Neural cell (in vitro differentiated cells): ENCODE data around the gene BSN. TPM values are rescaled to one million over a fixed set of nuclear protein-coding genes. Genes with fewer than 3 reads are reported as not detected.
"Not testable (repeated sequence)": the region's sequence is repeated elsewhere in the genome, so short reads cannot be mapped to it uniquely, and the experiment has no call there.

Experiments
- H2AFZ ChIP-seq: fragments of 200-600, 300-800 bp; sonication (generic), shearing (Covaris generic); 2 replicates; pipeline ENCODE4 v1.6.0; 2014; ENCODE audit warnings: low read depth, mild to moderate bottlenecking, antibody characterized with exemption, low read length, moderate library complexity
- H3F3A ChIP-seq: fragments of 200-600 bp; shearing (Covaris generic); 2 replicates; pipeline ENCODE4 v1.6.1; 2016; ENCODE audit warnings: mild to moderate bottlenecking, moderate library complexity, mixed read lengths, antibody characterized with exemption, low read length; ENCODE audit not compliant: insufficient read depth, poor library complexity, severe bottlenecking
- H3K27ac ChIP-seq: fragments of 200-600, 300-800 bp; sonication (generic), shearing (Covaris generic); 2 replicates; pipeline ENCODE4 v1.5.1; 2014; ENCODE audit warnings: mild to moderate bottlenecking, low read length, moderate library complexity
- H3K27me3 ChIP-seq: fragments of 300-800, 200-600 bp; sonication (generic), shearing (Covaris generic); 2 replicates; pipeline ENCODE4 v1.6.0; 2014; ENCODE audit warnings: mild to moderate bottlenecking, low read depth, low read length, moderate library complexity; ENCODE audit not compliant: insufficient read depth
- H3K36me3 ChIP-seq: fragments of 300-800, 200-600 bp; sonication (generic), shearing (Covaris generic); 2 replicates; pipeline ENCODE4 v1.5.1; 2014; ENCODE audit warnings: mild to moderate bottlenecking, antibody characterized with exemption, low read length, moderate library complexity; ENCODE audit not compliant: insufficient read depth
- H3K4me2 ChIP-seq: fragments of 300-800, 200-600 bp; sonication (generic), shearing (Covaris generic); 2 replicates; pipeline ENCODE4 v1.6.0; 2014; ENCODE audit warnings: mild to moderate bottlenecking, low read length
- H3K4me3 ChIP-seq: fragments of 300-800, 200-600 bp; sonication (generic), shearing (Covaris generic); 2 replicates; pipeline ENCODE4 v1.5.1; 2014; ENCODE audit warnings: mild to moderate bottlenecking, low read length, moderate library complexity
- H3K79me2 ChIP-seq: fragments of 200-600 bp; shearing (Covaris generic); replicated peaks from 2 replicates; pipeline ENCODE4 v1.6.0; 2014; ENCODE audit warnings: mild to moderate bottlenecking, low read length, moderate library complexity; ENCODE audit not compliant: insufficient read depth
- H3K9ac ChIP-seq: fragments of 300-800, 200-600 bp; sonication (generic), shearing (Covaris generic); 2 replicates; pipeline ENCODE4 v1.6.1; 2016; ENCODE audit warnings: mild to moderate bottlenecking, low read length, mixed read lengths
- H3K9me2 ChIP-seq: fragments of 200-600 bp; shearing (Covaris generic); 2 replicates; pipeline ENCODE4 v1.6.1; 2016; ENCODE audit warnings: mild to moderate bottlenecking, low read length, mixed read lengths; ENCODE audit not compliant: insufficient read depth
- H3K9me3 ChIP-seq: fragments of 200-600, 300-800 bp; sonication (generic), shearing (Covaris generic); 2 replicates; pipeline ENCODE4 v1.6.1; 2016; ENCODE audit warnings: mild to moderate bottlenecking, mixed run types, low read length, moderate library complexity, mixed read lengths
- H4K20me1 ChIP-seq: fragments of 200-600 bp; shearing (Covaris generic); 2 replicates; pipeline ENCODE4 v1.6.1; 2016; ENCODE audit warnings: mild to moderate bottlenecking, mixed run types; ENCODE audit not compliant: insufficient read depth
- CTCF ChIP-seq: fragments of 450-650 bp; IDR thresholded peaks from 2 replicates; pipeline ENCODE4 v1.5.1; 2014; ENCODE audit warnings: antibody characterized with exemption, mild to moderate bottlenecking, moderate library complexity; ENCODE audit not compliant: poor library complexity, severe bottlenecking
- EP300 ChIP-seq: fragments of 450-650 bp; conservative IDR thresholded peaks from 2 replicates; pipeline ENCODE4 v1.6.1; 2014; ENCODE audit warnings: antibody characterized with exemption, mild to moderate bottlenecking, moderate library complexity; ENCODE audit not compliant: poor library complexity, severe bottlenecking
- EZH2 ChIP-seq: fragments of 200-600, 300-800 bp; shearing (Covaris generic), sonication (generic); IDR thresholded peaks from 2 replicates; pipeline ENCODE4 v1.6.1; 2014; ENCODE audit warnings: antibody characterized with exemption, low read length, borderline replicate concordance, mild to moderate bottlenecking; ENCODE audit not compliant: insufficient read depth, poor library complexity, severe bottlenecking
- POLR2AphosphoS5 ChIP-seq: IDR thresholded peaks from 2 replicates; pipeline ENCODE4 v1.6.1; 2012
- REST ChIP-seq: IDR thresholded peaks from 2 replicates; pipeline ENCODE4 v1.6.1; 2012; ENCODE audit warnings: borderline replicate concordance
- SMC3 ChIP-seq: fragments of 450-650 bp; conservative IDR thresholded peaks from 2 replicates; pipeline ENCODE4 v1.6.1; 2014; ENCODE audit warnings: antibody characterized with exemption, mild to moderate bottlenecking, moderate library complexity; ENCODE audit not compliant: poor library complexity
- TAF1 ChIP-seq: IDR thresholded peaks from 2 replicates; pipeline ENCODE4 v1.6.1; 2012; ENCODE audit warnings: low read depth
- polyA plus RNA-seq: library from polyadenylated mRNA; depleted of rRNA; stranded (reverse); fragments of >200 nt; gene quantifications from 2 replicates; pipeline ENCODE4 v1.2.3, GENCODE V29; 2014

Gene BSN
- polyA plus RNA-seq, 1 donor from 2014 or later: 2.0 TPM

GRCh38 chr3:49681543-49681942 lies 127.3 kb downstream of the BSN start:
- H3K27ac ChIP-seq: no peak overlapping the region
- H4K20me1 ChIP-seq: no peaks in the 10 kb centered on the region
- no peak for TF ChIP-seq TAF1
- TF ChIP-seq EZH2: no peak
- no peak for TF ChIP-seq EP300
- no peak for TF ChIP-seq CTCF
- TF ChIP-seq SMC3: no peak
- H3K9ac ChIP-seq: no peak overlapping the region
- no peaks in the 10 kb centered on the region for H3K27me3 ChIP-seq
- H3K4me2 ChIP-seq: no peak overlapping the region
- no peaks in the 10 kb centered on the region for H3K9me2 ChIP-seq
- no peaks in the 10 kb centered on the region for H3K36me3 ChIP-seq
- H3F3A ChIP-seq: no peaks in the 10 kb centered on the region
- H3K79me2 ChIP-seq: no peaks in the 10 kb centered on the region
- H2AFZ ChIP-seq: no peak overlapping the region
- no peak overlapping the region for H3K4me3 ChIP-seq
- H3K9me3 ChIP-seq: no peaks in the 10 kb centered on the region

- Histone ChIP-seq H3K27ac (no peak overlapping the region), H4K20me1 (no peaks in the 10 kb centered on the region), H2AFZ (no peak overlapping the region), H3K9me3 (no peaks in the 10 kb centered on the region), H3K4me2 (no peak overlapping the region), H3K9ac (no peak overlapping the region), H3F3A (no peaks in the 10 kb centered on the region), H3K79me2 (no peaks in the 10 kb centered on the region), H3K4me3 (no peak overlapping the region), H3K9me2 (no peaks in the 10 kb centered on the region), H3K36me3 (no peaks in the 10 kb centered on the region), H3K27me3 (no peaks in the 10 kb centered on the region)
- TF ChIP-seq POLR2AphosphoS5 (no peak), REST (no peak)
Measured at GRCh38 chr3:49683162-49683561, 128.9 kb downstream of the BSN start.

GRCh38 chr3:49684453-49684852 lies 130.2 kb downstream of the BSN start:
- H3F3A ChIP-seq, H3K79me2 ChIP-seq, H3K4me2 ChIP-seq, H3K4me3 ChIP-seq, H3K9ac ChIP-seq, H3K27me3 ChIP-seq, H3K27ac ChIP-seq, H3K36me3 ChIP-seq, H2AFZ ChIP-seq, H4K20me1 ChIP-seq, H3K9me2 ChIP-seq, H3K9me3 ChIP-seq: not testable (repeated sequence)

GRCh38 chr3:49685103-49685502 lies 130.8 kb downstream of the BSN start:
- not testable (repeated sequence) for H3K36me3 ChIP-seq, H3K4me3 ChIP-seq, H3K79me2 ChIP-seq, H3K9ac ChIP-seq, H3K9me2 ChIP-seq, H2AFZ ChIP-seq, H3K27me3 ChIP-seq, H3K4me2 ChIP-seq, H3K27ac ChIP-seq, H4K20me1 ChIP-seq, H3F3A ChIP-seq, H3K9me3 ChIP-seq

- H3K4me3 ChIP-seq, H3K4me2 ChIP-seq: not testable (repeated sequence)
Measured at GRCh38 chr3:49685846-49686245, 131.6 kb downstream of the BSN start.

GRCh38 chr3:49686346-49686745 lies 132.1 kb downstream of the BSN start:
- H3K9me2 ChIP-seq, H3K27me3 ChIP-seq, H4K20me1 ChIP-seq, H3K9me3 ChIP-seq, H3F3A ChIP-seq, H3K4me3 ChIP-seq, H3K9ac ChIP-seq, H3K79me2 ChIP-seq, H3K36me3 ChIP-seq, H3K4me2 ChIP-seq, H2AFZ ChIP-seq, H3K27ac ChIP-seq: not testable (repeated sequence)

More at GRCh38 chr3:49685846-49686245, 131.6 kb downstream of the BSN start:
- not testable (repeated sequence) for H3K27ac ChIP-seq, H3K9me3 ChIP-seq, H3F3A ChIP-seq, H3K9me2 ChIP-seq, H3K9ac ChIP-seq, H3K79me2 ChIP-seq, H2AFZ ChIP-seq, H3K27me3 ChIP-seq, H3K36me3 ChIP-seq, H4K20me1 ChIP-seq
